Fibroblast of upper back skin (primary cell): Measurements from ENCODE around the gene BMPR1A.
"Not testable (repeated sequence)": the region's sequence is repeated elsewhere in the genome, so short reads cannot be mapped to it uniquely, and the experiment has no call there.

Experiments
- DNase-seq: peaks from one replicate; pipeline ENCODE4 v3.0.0-alpha.2; 2013

The BMPR1A gene

GRCh38 chr10:86730227-86730626 is 26.2 kb upstream of the BMPR1A start:
- no peak for DNase-seq

DNA sequence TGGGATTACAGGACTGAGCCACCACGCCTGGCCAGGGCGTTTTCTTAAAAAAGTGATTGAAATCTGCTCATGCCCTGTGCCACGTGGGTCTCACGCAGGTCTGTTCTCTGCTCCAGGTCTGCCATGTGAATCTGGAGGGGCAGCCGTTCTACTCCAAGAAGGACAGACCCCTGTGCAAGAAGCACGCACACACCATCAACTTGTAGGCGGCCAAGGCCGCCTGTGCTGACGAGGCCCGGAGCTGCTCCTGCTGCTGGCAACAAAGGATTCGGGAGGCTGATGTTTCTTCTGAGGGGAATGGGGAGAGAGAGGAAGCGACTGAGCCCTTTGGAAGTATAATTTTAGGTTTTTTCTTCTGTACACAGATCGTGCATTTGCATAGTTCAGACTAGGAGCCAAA is 23.6 kb upstream of the BMPR1A start:
- no peak for DNase-seq

DNA sequence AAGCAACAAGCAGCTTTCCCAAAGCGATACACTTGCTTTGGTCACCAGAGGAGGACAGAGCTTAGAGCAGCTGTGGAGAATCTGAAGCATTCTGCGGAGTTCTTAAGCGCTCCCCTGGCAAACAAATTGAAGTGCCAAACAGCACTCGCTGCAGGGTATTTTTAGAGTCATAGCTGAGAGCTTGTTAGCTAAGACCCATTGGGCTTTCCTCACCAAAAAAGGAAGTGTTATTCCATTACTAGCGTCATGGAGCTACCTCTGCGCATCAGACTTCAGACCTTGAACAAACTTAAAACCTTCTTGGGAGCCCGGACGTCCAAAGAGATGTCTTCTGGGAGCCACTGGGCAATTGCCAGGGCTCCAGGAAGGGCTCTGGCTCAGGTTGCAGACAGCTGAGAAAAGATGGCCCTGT is 23.2 kb upstream of the BMPR1A start:
- DNase-seq: no peak

GRCh38 chr10:86734207-86734988 is 22.0 kb upstream of the BMPR1A start:
- no peak for DNase-seq

DNA sequence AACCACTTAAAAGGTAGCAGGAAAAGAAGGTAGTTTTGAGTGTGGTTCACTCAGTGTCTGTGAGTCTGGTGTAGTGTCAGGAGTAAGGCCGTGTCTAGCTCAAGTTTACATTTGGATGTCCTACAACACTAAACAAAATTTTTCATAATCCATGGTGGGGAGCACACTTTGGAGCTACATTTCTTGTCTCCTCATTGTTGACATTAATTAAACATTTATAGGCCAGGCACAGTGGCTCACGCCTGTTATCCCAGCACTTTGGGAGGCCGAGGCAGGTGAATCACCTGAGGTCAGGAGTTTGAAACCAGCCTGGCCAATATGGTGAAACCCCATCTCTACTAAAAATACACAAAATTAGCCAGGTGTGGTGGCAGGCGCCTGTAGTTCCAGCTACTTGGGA is 21.1 kb upstream of the BMPR1A start:
- DNase-seq: not testable (repeated sequence)

DNA sequence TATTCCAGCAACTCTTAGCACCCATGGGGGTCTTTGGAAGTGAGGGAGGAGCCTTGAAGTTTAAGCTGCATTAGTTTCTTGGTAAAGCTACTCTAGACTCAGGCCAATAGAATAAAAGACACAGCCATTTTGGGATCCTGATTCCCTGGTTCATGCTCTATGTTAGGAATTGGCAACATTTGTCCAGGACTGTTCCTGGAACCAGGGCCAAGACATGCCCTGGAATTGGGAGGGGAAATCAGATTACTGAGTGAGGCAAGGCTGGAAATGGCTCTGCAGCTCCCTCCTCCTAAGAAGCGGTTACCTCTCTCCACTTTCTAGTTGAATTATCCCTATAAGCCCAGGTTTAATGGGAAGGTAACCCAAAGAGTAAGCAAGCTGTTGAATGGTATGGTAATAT is 14.2 kb upstream of the BMPR1A start:
- DNase-seq: no peak

- DNase-seq: no peak
Measured at GRCh38 chr10:86744067-86744725, 12.2 kb upstream of the BMPR1A start.

GRCh38 chr10:86747796-86748581 is 8.4 kb upstream of the BMPR1A start:
- DNase-seq: no peak

DNA sequence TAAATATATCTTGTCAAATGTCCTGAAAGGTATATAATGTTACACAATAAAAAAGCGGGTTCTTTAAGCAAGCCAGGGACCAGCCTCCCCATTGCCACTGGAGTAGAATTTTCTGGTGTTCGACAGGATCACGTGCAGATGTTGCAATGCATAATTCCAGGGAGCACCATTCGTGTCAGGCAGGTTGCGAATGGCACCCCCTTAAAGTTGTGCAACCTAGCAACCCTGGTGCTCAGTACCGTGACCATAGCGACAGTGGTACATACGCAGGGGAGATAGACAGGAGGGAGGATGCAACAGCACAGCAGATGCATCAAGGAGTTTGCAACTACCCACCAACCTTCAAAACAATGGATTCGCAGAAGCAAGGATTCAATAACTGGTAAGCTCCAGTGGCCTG is 6.6 kb upstream of the BMPR1A start:
- no peak for DNase-seq

GRCh38 chr10:86751477-86751876 is 4.9 kb upstream of the BMPR1A start:
- no peak for DNase-seq

GRCh38 chr10:86752311-86752710 is 4.1 kb upstream of the BMPR1A start:
- DNase-seq: no peak

DNA sequence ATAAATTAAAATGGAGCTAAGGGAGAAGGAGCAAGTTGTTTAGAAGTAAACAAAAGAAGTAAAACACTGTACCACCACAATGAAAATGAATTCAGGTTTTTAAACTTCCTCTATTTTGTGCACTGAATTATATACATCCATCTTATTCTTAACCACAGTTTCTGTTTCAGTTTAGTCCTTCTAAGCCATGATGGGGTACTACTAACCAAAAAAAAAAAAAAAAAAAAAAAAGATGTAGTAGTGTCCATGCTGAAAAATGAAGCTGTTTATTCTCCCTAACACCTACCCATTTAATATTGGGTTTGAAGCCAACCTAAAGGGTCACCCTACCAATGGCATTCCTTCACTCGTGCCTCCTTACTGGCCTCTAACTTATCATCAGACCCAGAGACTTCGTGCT is 3.4 kb upstream of the BMPR1A start:
- DNase-seq: no peak

DNA sequence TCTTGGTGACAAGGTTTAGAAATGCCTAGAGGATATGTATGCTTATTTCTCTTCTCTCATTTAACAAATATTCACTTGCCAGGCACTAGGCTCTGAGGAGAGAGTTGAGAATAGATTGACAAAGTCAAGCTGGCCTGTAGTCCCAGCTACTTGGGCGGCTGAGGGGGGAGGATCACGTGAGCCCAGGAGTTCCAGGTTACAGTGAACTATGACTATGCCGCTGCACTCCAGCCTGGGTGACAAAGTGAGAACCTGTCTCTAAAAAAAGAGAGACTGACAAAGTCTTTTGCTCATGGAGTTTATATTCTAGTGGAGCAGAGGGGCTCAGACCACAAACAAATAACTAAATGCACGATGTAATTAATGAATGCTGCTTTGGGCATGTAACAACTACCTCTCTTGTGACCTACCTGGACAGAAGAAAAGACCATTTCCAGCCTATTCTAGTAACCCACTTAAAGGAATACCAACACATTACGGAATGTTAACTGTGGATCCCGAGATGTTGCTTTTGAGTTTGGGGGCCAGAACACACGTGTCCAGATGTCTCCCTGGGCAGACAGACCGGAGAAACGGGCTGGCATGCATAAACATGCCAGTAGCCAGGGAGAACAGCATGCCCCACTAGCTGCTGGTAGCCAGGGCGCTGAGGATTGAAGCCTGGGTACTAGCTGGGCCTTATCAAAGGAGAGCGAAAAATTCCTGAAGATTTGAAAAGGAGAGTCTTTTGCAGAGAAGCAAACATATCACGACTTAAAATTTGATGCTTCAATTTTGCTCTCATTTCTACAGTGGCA is 2.6 kb upstream of the BMPR1A start:
- no peak for DNase-seq

- DNase-seq: no peak
Measured at GRCh38 chr10:86755454-86755739, 1.0 kb upstream of the BMPR1A start.

DNA sequence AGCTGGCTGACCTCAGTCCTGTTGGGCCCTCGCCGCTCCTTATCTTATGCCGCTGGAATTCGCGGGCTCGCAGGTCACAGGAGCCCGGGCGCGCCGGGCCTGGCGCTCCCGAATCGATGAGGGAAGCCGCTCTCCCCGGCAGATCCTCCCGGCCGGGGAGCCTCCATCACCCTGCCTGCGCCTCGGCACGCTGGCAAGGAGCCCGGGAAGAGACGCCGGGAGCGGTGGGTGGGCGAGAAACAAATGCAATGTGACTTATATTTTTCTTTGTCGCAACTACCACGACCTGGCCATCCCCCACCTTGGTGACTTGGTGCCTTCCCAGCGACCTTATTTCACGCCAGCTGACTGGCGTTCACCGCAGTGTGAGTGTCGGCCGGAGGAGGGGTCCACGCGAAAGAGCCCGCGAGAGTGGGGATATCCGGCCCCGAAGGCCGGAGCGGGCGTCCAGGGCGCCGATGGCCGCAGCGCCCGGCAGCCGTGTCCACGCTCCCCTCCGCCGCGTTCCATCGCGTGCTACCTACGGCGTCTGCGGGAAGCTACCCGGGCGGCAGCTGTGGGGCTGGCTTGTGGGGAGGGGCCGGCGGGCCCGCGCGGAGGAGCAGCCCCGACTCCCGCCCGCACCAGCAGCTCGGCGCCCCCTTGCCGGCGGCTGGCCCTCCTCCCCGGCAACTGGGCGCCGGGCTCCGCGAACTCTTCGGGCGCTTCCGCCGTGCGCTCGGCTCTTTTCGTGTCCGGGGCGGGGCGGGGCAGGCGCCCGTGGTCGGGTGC is 494 bp upstream of the BMPR1A start:
- DNase-seq: peak; percentile 71

DNA sequence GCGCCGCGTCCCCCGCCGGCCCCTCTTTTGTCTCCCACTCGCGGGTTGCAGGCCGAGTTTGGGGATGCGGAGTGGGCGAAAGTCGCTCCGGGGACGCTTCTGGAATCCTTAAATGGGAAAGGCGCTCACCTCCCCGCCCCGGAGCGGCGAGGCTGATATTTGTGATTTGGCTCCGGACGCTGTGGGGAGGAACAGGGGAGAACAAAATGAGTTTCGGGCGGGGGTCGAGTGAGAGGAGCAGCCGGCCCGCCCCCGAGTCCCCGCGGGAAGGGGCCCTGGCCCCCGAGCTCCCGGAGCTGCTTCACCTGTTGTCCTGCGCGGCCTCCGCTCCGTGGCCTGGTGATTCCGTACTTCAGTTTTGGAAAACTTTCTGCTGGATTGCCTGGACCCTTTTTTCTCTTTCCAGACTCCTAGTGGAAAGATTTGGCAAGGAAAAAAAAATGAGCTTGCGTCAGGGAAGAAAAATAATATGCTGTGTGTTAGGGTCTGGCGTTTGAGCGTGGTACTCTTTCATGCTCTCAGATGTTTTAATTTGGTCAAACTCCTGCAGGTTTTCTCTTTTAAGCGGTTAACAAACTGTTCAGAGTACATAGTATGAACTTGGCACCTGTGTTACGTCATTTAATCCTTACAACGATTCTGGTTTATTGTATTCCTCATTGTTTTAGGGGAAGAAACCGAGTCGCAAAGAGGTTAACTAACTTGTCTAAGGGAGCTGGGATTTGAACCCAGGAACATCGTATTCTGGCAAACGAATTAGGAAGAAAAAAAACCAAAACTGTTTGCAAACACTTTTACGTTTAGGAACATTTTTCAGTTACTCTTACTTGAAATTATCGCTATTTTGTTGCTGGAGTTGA is 924 bp downstream of the BMPR1A start:
- peak; percentile 72 for DNase-seq

DNA sequence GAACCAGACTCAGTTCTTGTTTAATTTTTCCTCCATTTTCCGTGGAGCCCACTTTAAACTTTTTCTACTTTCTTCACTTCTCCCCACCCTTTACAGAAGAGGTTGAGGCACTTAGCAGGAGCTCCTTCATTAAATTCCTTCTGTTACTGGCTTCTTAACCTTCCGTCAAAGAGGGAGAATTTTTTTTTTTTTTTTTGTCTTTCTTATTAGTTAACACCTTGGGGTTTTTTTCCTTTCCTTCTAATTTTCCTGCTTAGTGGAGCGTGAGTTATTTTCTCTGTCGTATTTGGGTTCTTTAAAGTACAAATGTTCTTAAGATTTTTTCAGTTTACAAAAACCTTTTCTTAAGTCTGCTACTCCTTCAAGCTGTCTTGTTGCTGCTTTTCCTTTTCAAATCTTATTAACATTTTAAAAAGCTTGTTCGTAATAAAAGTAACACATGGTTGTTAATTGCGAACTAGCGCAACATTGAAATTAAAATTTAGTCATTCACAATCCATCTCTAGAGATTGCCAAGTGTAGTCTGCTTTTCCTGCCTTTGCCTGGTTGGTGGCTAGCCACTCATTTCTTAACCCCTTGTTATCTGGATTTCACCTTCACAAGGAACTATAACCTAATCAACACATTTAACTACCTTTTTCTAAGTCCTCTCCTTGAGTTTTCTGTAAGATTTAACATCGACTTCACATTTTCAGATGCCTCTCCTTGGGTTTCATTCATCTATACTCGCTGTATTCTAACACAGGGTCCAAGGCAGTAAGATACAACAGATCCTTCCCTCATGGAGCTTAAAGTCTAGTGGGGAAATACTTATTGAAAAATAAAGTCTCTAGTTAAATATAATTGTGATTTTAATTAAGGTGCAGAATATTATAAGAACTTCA is 2.0 kb downstream of the BMPR1A start:
- DNase-seq: no peak

GRCh38 chr10:86759073-86759672 is 2.8 kb downstream of the BMPR1A start:
- no peak for DNase-seq

GRCh38 chr10:86763404-86763803 is 7.0 kb downstream of the BMPR1A start:
- DNase-seq: no peak

- DNase-seq: no peak
Measured at GRCh38 chr10:86765548-86765947, 9.1 kb downstream of the BMPR1A start.
